IMR-90 (cell line): ENCODE results near the gene GNB2. TPM values are rescaled to one million over a fixed set of nuclear protein-coding genes. Genes with fewer than 3 reads are reported as not detected.

ENCODE experiments used
- ATAC-seq: fragments of 200-7000 bp; cut with Tn5 transposase; 2 replicates; pipeline ENCODE4 v1.9.1; 2020; ENCODE audit warnings: low read depth, mild to moderate bottlenecking, moderate library complexity
- BruUV-seq: library from RNA; stranded (reverse); fragments of 400-500 nt; replicated peaks from 2 replicates; lab custom pipeline; 2021; lab: Mats Ljungman, UMichigan
- CTCF ChIA-PET: fragments of 300-600 bp; formaldehyde crosslinking; extraction: SDS; loops from one replicate; lab custom pipeline; 2021; ENCODE audit warnings: antibody characterized with exemption; lab: Yijun Ruan, JAX
- POLR2A ChIA-PET: fragments of 300-600 bp; sonication (Branson Sonifier 250); formaldehyde crosslinking; loops from one replicate; lab custom pipeline; 2022; ENCODE audit warnings: antibody characterized with exemption; ENCODE audit not compliant: unreplicated experiment; lab: Charles Lee
- DNase-seq: peaks from one replicate; pipeline ENCODE4 v3.0.0; 2013
- H2AFZ ChIP-seq: replicated peaks from 2 replicates; pipeline ENCODE3; 2013; ENCODE audit warnings: low read length, mild to moderate bottlenecking; ENCODE audit not compliant: poor library complexity
- H2AK5ac ChIP-seq: 2 replicates; pipeline ENCODE4 v1.6.1; 2013; ENCODE audit warnings: low read depth, low read length, inconsistent platforms
- H2AK9ac ChIP-seq: replicated peaks from 2 replicates; pipeline ENCODE3; 2013; ENCODE audit warnings: mild to moderate bottlenecking, low read depth, low read length, moderate library complexity; ENCODE audit not compliant: poor library complexity
- H2BK120ac ChIP-seq: 2 replicates; pipeline ENCODE4 v1.6.1; 2013; ENCODE audit warnings: low read depth, low read length, inconsistent platforms
- H2BK15ac ChIP-seq: 3 replicates; pipeline ENCODE4 v1.6.1; 2013; ENCODE audit warnings: low read depth, low read length, inconsistent platforms
- H2BK20ac ChIP-seq: 2 replicates; pipeline ENCODE4 v1.6.1; 2013; ENCODE audit warnings: low read depth, mild to moderate bottlenecking, inconsistent platforms, low read length, moderate library complexity
- H2BK5ac ChIP-seq: 2 replicates; pipeline ENCODE4 v1.6.1; 2013; ENCODE audit warnings: mild to moderate bottlenecking, low read depth, low read length, inconsistent platforms; ENCODE audit not compliant: poor library complexity, severe bottlenecking
- H3K14ac ChIP-seq: replicated peaks from 2 replicates; pipeline ENCODE4 v1.6.1; 2013; ENCODE audit warnings: low read depth, low read length, inconsistent platforms
- H3K18ac ChIP-seq: 2 replicates; pipeline ENCODE4 v1.6.1; 2013; ENCODE audit warnings: low read depth, low read length, control low read depth
- H3K23ac ChIP-seq: 2 replicates; pipeline ENCODE4 v1.6.1; 2013; ENCODE audit warnings: low read depth, low read length, inconsistent platforms
- H3K27ac ChIP-seq: 2 replicates; pipeline ENCODE4 v1.5.1; 2013; ENCODE audit warnings: mild to moderate bottlenecking, control low read depth, low read length; ENCODE audit not compliant: insufficient read depth
- H3K27me3 ChIP-seq: 2 replicates; pipeline ENCODE4 v1.6.1; 2013; ENCODE audit warnings: low read length; ENCODE audit not compliant: control insufficient read depth, insufficient read depth
- H3K36me3 ChIP-seq: 2 replicates; pipeline ENCODE4 v1.6.1; 2013; ENCODE audit warnings: low read length, mixed read lengths; ENCODE audit not compliant: control insufficient read depth, insufficient read depth
- H3K4ac ChIP-seq: 2 replicates; pipeline ENCODE4 v1.6.1; 2013; ENCODE audit warnings: low read depth, low read length, inconsistent platforms
- H3K4me1 ChIP-seq: 2 replicates; pipeline ENCODE4 v1.6.1; 2013; ENCODE audit warnings: low read length, mixed read lengths; ENCODE audit not compliant: control insufficient read depth, insufficient read depth
- H3K4me2 ChIP-seq: 2 replicates; pipeline ENCODE4 v1.6.1; 2013; ENCODE audit warnings: low read depth, mild to moderate bottlenecking, control low read depth, low read length, moderate library complexity
- H3K4me3 ChIP-seq: 2 replicates; pipeline ENCODE4 v1.5.1; 2013; ENCODE audit warnings: low read depth, mild to moderate bottlenecking, control low read depth, low read length, moderate library complexity; ENCODE audit not compliant: insufficient read depth
- H3K56ac ChIP-seq: 2 replicates; pipeline ENCODE4 v1.6.1; 2013; ENCODE audit warnings: low read length, inconsistent platforms; ENCODE audit not compliant: insufficient read depth; ENCODE audit errors: extremely low read depth
- H3K79me1 ChIP-seq, 2 experiments: 2 replicates each; pipeline ENCODE4 v1.6.1; 2013; ENCODE audit warnings: low read length in 2 of 2, inconsistent platforms in 1 of 2, low read depth in 1 of 2
- H3K9ac ChIP-seq: 2 replicates; pipeline ENCODE4 v1.6.1; 2013; ENCODE audit warnings: low read depth, low read length, control low read depth
- H3K9me1 ChIP-seq: 2 replicates; pipeline ENCODE4 v1.6.1; 2013; ENCODE audit warnings: low read length, inconsistent platforms; ENCODE audit not compliant: insufficient read depth
- H3K9me3 ChIP-seq: 2 replicates; pipeline ENCODE4 v1.6.1; 2013; ENCODE audit warnings: low read length; ENCODE audit not compliant: control insufficient read depth, insufficient read depth
- H4K20me1 ChIP-seq: 2 replicates; pipeline ENCODE4 v1.6.1; 2013; ENCODE audit warnings: low read length, inconsistent platforms; ENCODE audit not compliant: insufficient read depth
- H4K5ac ChIP-seq: 2 replicates; pipeline ENCODE4 v1.6.1; 2013; ENCODE audit warnings: mild to moderate bottlenecking, low read depth, low read length, control low read depth
- H4K8ac ChIP-seq, 2 experiments: 2 replicates each; pipeline ENCODE4 v1.6.1; 2013; ENCODE audit warnings: low read depth in 2 of 2, low read length in 2 of 2, control low read depth in 1 of 2, inconsistent platforms in 1 of 2
- H4K91ac ChIP-seq: 2 replicates; pipeline ENCODE4 v1.6.1; 2013; ENCODE audit warnings: low read depth, low read length, inconsistent platforms; ENCODE audit not compliant: insufficient read depth
- BHLHE40 ChIP-seq: fragments of 150-350 bp; IDR thresholded peaks from 2 replicates; pipeline ENCODE4 v1.6.1; 2016; ENCODE audit warnings: mild to moderate bottlenecking, low read depth, low read length
- CEBPB ChIP-seq: IDR thresholded peaks from 2 replicates; pipeline ENCODE4 v1.6.1; 2012; ENCODE audit warnings: low read depth, low read length, improper control_type of control experiment
- CHD1 ChIP-seq: IDR thresholded peaks from 2 replicates; pipeline ENCODE4 v1.6.1; 2012; ENCODE audit warnings: low read depth, low read length, improper control_type of control experiment
- CTCF ChIP-seq: conservative IDR thresholded peaks from 2 replicates; pipeline ENCODE4 v1.5.1; 2012; ENCODE audit warnings: mild to moderate bottlenecking, low read depth, low read length, improper control_type of control experiment
- ELK1 ChIP-seq: fragments of 150-350 bp; IDR thresholded peaks from 2 replicates; pipeline ENCODE4 v1.6.1; 2016; ENCODE audit warnings: low read depth, mild to moderate bottlenecking, low read length, moderate library complexity, borderline replicate concordance
- MAFK ChIP-seq: IDR thresholded peaks from 2 replicates; pipeline ENCODE4 v1.6.1; 2012; ENCODE audit warnings: low read depth, low read length, improper control_type of control experiment
- MAZ ChIP-seq: IDR thresholded peaks from 2 replicates; pipeline ENCODE4 v1.6.1; 2012; ENCODE audit warnings: low read depth, mild to moderate bottlenecking, low read length, improper control_type of control experiment, moderate library complexity, borderline replicate concordance
- POLR2A ChIP-seq: IDR thresholded peaks from 2 replicates; pipeline ENCODE4 v1.6.1; 2012; ENCODE audit warnings: mild to moderate bottlenecking, low read depth, low read length
- SMC3 ChIP-seq: fragments of 150-350 bp; IDR thresholded peaks from 2 replicates; pipeline ENCODE4 v1.6.1; 2016; ENCODE audit warnings: low read depth, mild to moderate bottlenecking, antibody characterized with exemption, low read length, moderate library complexity
- WGBS, 2 experiments: methylation state at CpG; one replicate each; pipeline versions ENCODE4 v1.1.5 to v1.1.7; 2013; ENCODE audit warnings: missing lambda C conversion rate in 2 of 2; ENCODE audit not compliant: insufficient read length in 1 of 2; ENCODE audit errors: extremely low coverage in 2 of 2; 5-methylcytosine and 5-hydroxymethylcytosine counted together
- dilution Hi-C: fragments of 300-500 bp; cut with HindIII; formaldehyde crosslinking; loops from one replicate; pipeline ENCODE4 v1.14.3; 2018; ENCODE audit warnings: low sequenced_read_pairs; ENCODE audit not compliant: unreplicated experiment
- in situ Hi-C: fragments of 300-500 bp; cut with MboI; formaldehyde crosslinking; loops from 3 replicates; pipeline ENCODE4 v1.14.3; 2019; ENCODE audit warnings: low sequenced_read_pairs, inconsistent platforms, mixed read lengths
- intact Hi-C: fragments of 100-400 bp; cut with micrococcal nuclease; formaldehyde crosslinking; loops from 2 replicates; pipeline ENCODE4 v1.10.0; 2022
- polyA plus RNA-seq, 3 experiments: library from polyadenylated mRNA; depleted of rRNA; stranded (reverse); fragments of >200 nt; gene quantifications; 2 replicates each; pipeline ENCODE4 v1.2.3, GENCODE V29; 2012; ENCODE audit warnings: low replicate concordance in 1 of 3
- total RNA-seq: library from RNA; depleted of rRNA; stranded (reverse); fragments of >200 nt; gene quantifications from 2 replicates; pipeline ENCODE4 v1.2.3, GENCODE V29; 2012

The GNB2 gene
- total and polyA plus RNA-seq, 2 of the 4 experiments (the other 2 are of a cell fraction), result 62.0 to 279 TPM

- Histone ChIP-seq H3K56ac (peak overlapping the region; percentile 21; the same call in 1 of the 2 replicates), H4K20me1 (peaks cover 49% of the 10 kb centered on the region), H3K9me3 (no peaks in the 10 kb centered on the region), H3K9ac (peak overlapping the region; percentile 83), H3K14ac (0 out of 2 replicates have a peak overlapping the region, but pooled peaks have one; percentile 2), H3K9me1 (no peaks in the 10 kb centered on the region), H4K5ac (no peak overlapping the region), H3K4me1 (peaks cover 4% of the 10 kb centered on the region; the same call in 1 of the 2 replicates), H3K27ac (peak overlapping the region; percentile 84), H3K4me3 (peak overlapping the region; percentile 85), H2AK9ac (peak overlapping the region; percentile 89), H3K23ac (no peak overlapping the region), H2BK15ac (no peak overlapping the region), H3K36me3 (peaks cover 39% of the 10 kb centered on the region), H3K27me3 (no peaks in the 10 kb centered on the region), H3K18ac (no peak overlapping the region; the same call in 1 of the 2 replicates), H3K79me1 (peaks cover 13 to 44% of the 10 kb centered on the region in 2 experiments), H2BK120ac (no peak overlapping the region), H2BK20ac (no peak overlapping the region), H3K4ac (peak overlapping the region; percentile 40; the same call in 1 of the 2 replicates), H4K8ac (peak overlapping the region in 1 of 2 experiments; percentile 76; a peak in 1 of 4 replicates), H3K4me2 (peak overlapping the region; percentile 98), H2AK5ac (peak overlapping the region; percentile 64), H2BK5ac (peak overlapping the region; percentile 46), H2AFZ (peak overlapping the region; percentile 87), H4K91ac (no peak overlapping the region)
- ChIA-PET CTCF (interaction anchor here (1.5 kb wide), 1 partner anchor 16 kb away, joined by 5 read pairs; no protein-coding TSS in a partner anchor), POLR2A (interaction anchor here (0.6 to 0.7 kb wide), 2 partner anchors 32 to 115 kb away, joined by 3 to 19 read pairs; no protein-coding TSS in a partner anchor)
- no TSS peak for BruUV-seq
- dilution Hi-C loops (no loop called here), intact Hi-C loops (no loop called here), in situ Hi-C loops (loop anchor here (10.0 kb wide), 1 partner anchor 201 kb away; the partner anchor contains the start of gene TSC22D4)
- no CpG with 5 or more reads among the region's 59 CpGs for WGBS, 2 experiments
- peak; percentile 59 for DNase-seq
- TF ChIP-seq MAZ (peak; percentile 78), MAFK (no peak), POLR2A (no peak), CEBPB (no peak), BHLHE40 (no peak), CTCF (no peak), ELK1 (no peak), SMC3 (no peak), CHD1 (no peak)
- ATAC-seq, result peak; percentile 25
These were observed 2.2 kb downstream of the GNB2 start for GRCh38 chr7:100675581-100676350.
